NCI-H345 treated with DMSO at 0.1 percent for 48 hours (cell line): Measurements from ENCODE around the gene MRPL47.
A peak's percentile ranks its signal among the peaks of the same experiment; 100 is the strongest.
"Not testable (repeated sequence)": the region's sequence is repeated elsewhere in the genome, so short reads cannot be mapped to it uniquely, and the experiment has no call there.

Experiments
- DNase-seq: peaks from one replicate; lab custom pipeline; 2025; ENCODE audit not compliant: unreplicated experiment; lab: John Stamatoyannopoulos, UW

The MRPL47 gene

GRCh38 chr3:179604321-179605078 lies at the start of gene MRPL47, which contains the start of gene NDUFB5:
Gene MRPL47 (minus strand): TSS chr3:179604638. CDS start chr3:179604624, 14 bp downstream.
Gene NDUFB5 (plus strand): TSS chr3:179604794. CDS start chr3:179604816, 22 bp downstream.
- peak; percentile 98 for DNase-seq

- peak; percentile 66 for DNase-seq
Observed at GRCh38 chr3:179653096-179653797, 48.8 kb upstream of the MRPL47 start.

- peak; percentile 68 for DNase-seq
Observed at GRCh38 chr3:179652447-179653095, 48.1 kb upstream of the MRPL47 start, which contains the start of gene USP13. Gene USP13 (plus strand): TSS chr3:179653040. CDS start chr3:179653226, 186 bp downstream.

DNA sequence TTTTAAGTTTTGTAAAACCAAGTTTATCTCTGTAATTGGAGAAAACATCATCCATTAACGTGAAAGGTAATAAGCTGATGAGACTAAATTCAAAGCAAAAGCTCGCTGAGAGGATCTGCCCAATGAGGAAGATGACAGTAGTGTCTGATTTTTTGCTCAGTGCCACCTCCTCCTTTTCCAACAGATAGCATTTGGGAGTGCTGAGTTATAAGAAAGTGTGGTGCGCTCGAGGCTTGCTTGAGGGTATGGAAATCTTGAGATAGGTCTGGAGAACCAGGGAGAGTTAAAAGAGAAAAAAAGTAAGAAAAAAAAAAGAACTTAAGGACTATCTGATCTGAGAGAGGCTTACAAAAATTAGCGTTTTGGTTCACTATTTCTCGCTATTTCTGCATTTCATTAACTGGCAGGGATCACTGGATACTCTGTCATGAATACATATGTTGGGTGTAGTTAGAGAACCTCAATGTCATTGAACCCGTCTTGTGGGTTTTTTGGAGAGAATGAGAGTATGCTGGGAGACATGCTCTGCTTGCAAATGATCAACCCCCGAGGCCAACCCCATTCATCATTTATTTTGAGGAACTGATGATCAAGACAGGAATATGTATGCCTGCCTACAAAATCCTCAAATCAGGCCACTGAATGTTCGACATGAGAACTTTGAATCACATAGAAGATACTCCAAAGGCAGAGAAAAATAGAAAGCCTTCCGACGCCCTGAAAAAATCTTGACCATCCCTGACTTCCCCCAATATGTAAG lies 47.4 kb upstream of the MRPL47 start:
- peak; percentile 35 for DNase-seq

- DNase-seq, result no peak
Observed at GRCh38 chr3:179646177-179646576, 41.7 kb upstream of the MRPL47 start.

GRCh38 chr3:179643837-179644236 lies 39.4 kb upstream of the MRPL47 start:
- DNase-seq, result not testable (repeated sequence)

DNA sequence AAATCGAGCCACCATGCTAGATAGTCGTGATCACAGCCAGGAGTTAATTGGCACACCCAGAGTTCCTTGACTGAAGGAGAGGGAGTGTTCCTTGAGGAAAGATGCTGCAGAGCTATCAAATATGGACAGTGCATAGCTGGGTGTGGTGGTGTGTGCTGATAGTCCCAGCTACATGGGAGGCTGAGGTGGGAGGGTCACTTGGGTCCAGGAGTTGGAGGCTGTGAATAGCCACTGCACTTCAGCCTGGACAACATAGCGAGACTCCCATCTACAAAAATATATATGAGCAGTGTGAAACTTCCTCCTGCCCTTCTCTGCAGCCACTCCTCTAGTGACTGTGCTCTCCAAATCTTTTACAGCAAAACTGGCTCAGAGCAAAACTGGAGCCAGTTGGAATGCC lies 38.4 kb upstream of the MRPL47 start:
- DNase-seq, result no peak

GRCh38 chr3:179640469-179640868 lies 36.0 kb upstream of the MRPL47 start:
- DNase-seq, result no peak

DNA sequence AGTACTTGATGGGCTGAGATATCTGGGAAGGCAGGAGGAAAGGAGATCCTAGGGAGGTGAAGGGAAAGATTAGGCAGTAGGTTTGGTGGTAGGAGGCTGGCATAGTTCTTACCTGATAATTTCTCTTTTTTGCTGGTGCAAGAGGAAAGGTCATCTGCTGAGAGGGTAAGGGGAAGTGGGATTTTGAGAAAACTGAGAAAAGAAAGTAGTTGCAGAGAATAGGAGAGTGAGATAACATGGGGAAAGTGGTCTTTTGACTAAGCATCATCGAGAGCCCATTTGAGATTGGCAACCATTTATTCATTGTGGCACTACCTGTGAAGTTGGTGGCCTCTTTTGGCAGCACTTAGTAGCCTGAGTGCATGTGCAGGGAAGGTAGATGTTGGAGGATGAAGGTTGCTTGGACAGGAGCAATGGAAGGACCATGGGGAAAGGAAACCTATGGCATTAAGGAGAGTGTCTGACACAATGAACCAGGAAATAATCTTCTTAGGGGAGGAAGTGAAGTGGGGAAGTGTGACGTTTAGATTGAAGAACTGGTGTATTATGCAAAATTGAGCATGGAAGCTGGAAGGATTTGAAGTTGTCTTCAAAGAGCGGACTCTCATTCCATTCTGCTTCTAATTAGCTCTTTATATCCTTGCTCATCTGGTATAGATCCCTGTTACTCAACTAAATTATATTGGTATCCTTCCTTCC lies 26.5 kb upstream of the MRPL47 start:
- DNase-seq, result no peak

DNA sequence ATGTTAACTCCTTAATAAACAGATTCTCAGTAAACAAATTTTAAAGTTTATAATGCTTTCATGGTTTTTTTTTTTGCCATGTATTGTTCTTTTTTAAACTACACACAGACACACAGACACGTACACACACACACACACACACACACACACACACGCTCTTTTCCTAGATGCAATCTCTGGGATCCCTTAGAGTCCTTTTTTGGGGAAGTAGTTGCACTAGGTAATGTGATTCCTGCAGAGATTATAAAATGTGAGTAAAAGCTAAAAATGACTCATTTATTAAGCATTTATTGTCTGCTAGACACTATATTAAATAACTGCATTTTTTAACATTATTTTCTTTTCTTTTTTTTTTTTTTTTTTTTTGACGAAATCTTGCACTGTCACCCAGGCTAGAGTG lies 20.0 kb upstream of the MRPL47 start:
- no peak for DNase-seq

GRCh38 chr3:179622023-179622422 lies 17.6 kb upstream of the MRPL47 start:
- DNase-seq, result no peak

DNA sequence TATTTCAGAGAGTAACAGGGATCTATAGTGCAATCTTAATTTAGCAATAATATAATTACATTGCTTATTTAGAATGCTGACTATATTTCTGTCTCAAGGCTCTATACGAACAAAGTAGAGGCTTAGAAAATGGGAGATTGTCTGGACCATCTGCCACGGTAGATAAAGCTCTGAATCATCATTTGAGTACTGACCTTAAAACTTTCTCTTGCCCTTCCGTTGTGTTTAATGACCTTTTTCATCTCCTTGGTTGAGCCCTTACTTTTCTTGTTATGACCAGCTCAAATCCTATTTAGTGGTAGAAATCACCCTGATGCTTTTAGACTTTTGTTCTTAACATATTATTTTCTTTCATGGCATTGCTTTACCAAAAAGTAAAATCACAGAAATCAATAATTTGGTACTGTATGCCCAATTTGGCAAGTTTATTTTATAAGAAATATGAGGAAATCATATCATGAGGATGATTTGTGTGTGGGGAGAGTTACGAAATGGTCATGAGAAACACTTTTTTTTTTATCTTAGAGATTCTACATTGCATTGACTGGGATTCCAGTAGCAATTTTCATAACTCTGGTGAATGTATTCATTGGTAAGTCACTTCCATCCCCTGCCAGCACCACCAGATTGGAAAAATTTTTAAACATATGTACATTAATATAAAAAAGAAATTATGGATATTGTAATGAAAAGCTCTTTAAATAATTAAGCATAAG lies 11.2 kb upstream of the MRPL47 start:
- no peak for DNase-seq

- DNase-seq, result no peak
Observed at GRCh38 chr3:179613807-179614206, 9.4 kb upstream of the MRPL47 start.

GRCh38 chr3:179610066-179610465 lies 5.6 kb upstream of the MRPL47 start:
- no peak for DNase-seq

- no peak for DNase-seq
Observed at GRCh38 chr3:179608931-179609720, 4.7 kb upstream of the MRPL47 start.

- no peak for DNase-seq
Observed at GRCh38 chr3:179606534-179607085, 2.2 kb upstream of the MRPL47 start.

GRCh38 chr3:179603831-179604230 lies 607 bp downstream of the MRPL47 start:
- no peak for DNase-seq

GRCh38 chr3:179603321-179603720 lies 1.1 kb downstream of the MRPL47 start:
- DNase-seq, result no peak

DNA sequence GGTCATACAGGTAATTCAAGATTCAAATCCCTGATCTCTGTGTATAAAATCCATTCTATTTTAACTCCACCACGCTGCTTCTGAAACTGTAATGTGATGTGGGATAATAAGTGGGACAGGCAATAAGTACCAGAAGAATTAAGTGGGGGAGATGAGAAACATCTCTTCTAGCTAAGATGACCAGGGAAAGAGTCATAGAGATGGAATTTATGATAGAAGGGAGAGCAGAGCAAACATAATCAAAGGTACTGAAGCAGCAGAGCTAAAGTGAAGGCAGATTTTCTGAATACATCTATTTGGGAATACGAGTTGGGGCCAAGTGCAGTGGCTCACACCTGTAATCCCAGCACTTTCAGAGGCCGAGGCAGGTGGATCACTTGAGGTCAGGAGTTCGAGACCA lies 4.9 kb downstream of the MRPL47 start:
- no peak for DNase-seq
